Heart right ventricle (tissue), 16 donors: Measurements from ENCODE around the gene PARP2. TPM values are rescaled to one million over a fixed set of nuclear protein-coding genes. Genes with fewer than 3 reads are reported as not detected.

Experiments
- ATAC-seq, 8 donors: fragments of 200-7000 bp; cut with Tn5 transposase; one replicate each; pipeline ENCODE4 v1.9.1; 2020; ENCODE audit warnings: mild to moderate bottlenecking in 8 of 8, moderate library complexity in 8 of 8, moderate number of reproducible peaks in 1 of 8
- DNase-seq, 2 donors: peaks; one replicate each; pipeline ENCODE4 v3.0.0-alpha.2; 2020
- H3K27ac ChIP-seq, 10 donors: fragments of 200-600 bp; sonication (generic) in 2 of 10; one replicate each; pipeline versions ENCODE4 v1.5.0 to v1.8.0; 2020 to 2022; ENCODE audit warnings: mild to moderate bottlenecking in 3 of 10
- H3K27me3 ChIP-seq, 7 donors: fragments of 200-600 bp; one replicate each; pipeline ENCODE4 v1.8.0; 2021 to 2022; ENCODE audit warnings: mild to moderate bottlenecking in 2 of 7
- H3K36me3 ChIP-seq, 9 donors: fragments of 200-600 bp; sonication (generic) in 1 of 9; one replicate each; pipeline versions ENCODE4 v1.5.0 to v1.8.0; 2020 to 2022; ENCODE audit warnings: mild to moderate bottlenecking in 2 of 9
- H3K4me1 ChIP-seq, 9 donors: fragments of 200-600 bp; sonication (generic) in 1 of 9; one replicate each; pipeline versions ENCODE4 v1.5.0 to v1.8.0; 2020 to 2022; ENCODE audit warnings: mild to moderate bottlenecking in 4 of 9
- H3K4me3 ChIP-seq, 10 donors: fragments of 200-600 bp; sonication (generic) in 2 of 10; one replicate each; pipeline versions ENCODE4 v1.5.0 to v1.8.0; 2020 to 2022; ENCODE audit warnings: mild to moderate bottlenecking in 7 of 10, moderate library complexity in 2 of 10
- H3K9me3 ChIP-seq, 11 donors: fragments of 200-600 bp in 10 of 11; sonication (generic) in 2 of 11; one replicate each; pipeline versions ENCODE4 v1.5.0 to v1.8.0; 2013 to 2022; ENCODE audit warnings: mild to moderate bottlenecking in 2 of 11, control low read depth in 1 of 11, moderate library complexity in 1 of 11
- CTCF ChIP-seq, 9 donors: fragments of 200-600 bp; sonication (generic) in 2 of 9; IDR thresholded peaks; one replicate each; pipeline versions ENCODE4 v1.5.0 to v1.8.0; 2021 to 2022; ENCODE audit warnings: antibody characterized with exemption in 9 of 9, mild to moderate bottlenecking in 5 of 9, moderate library complexity in 1 of 9
- WGBS, 2 donors: extraction: QIAGEN DNeasy Blood & Tissue Kit; methylation state at CpG; one replicate each; pipeline ENCODE4 v1.1.7; 2013; ENCODE audit warnings: inconsistent platforms in 1 of 2; 5-methylcytosine and 5-hydroxymethylcytosine counted together
- intact Hi-C, 10 donors: fragments of 100-400 bp; cut with DNase I; formaldehyde crosslinking; loops; one replicate each; pipeline versions ENCODE4 v1.11.1 to v1.14.2; 2022
- polyA plus RNA-seq, 2 donors: library from polyadenylated mRNA; stranded (reverse); fragments of 200-250 nt; gene quantifications; one replicate each; pipeline ENCODE4 v1.2.3, GENCODE V29; 2013
- total RNA-seq, 10 donors: library from RNA; stranded (reverse); fragmentation: NEBNext Ultra II Directional in 3 of 10; extraction: Animal tissue kit (Norgen Biotek cat#: 25700) in 3 of 10; gene quantifications; one replicate each; pipeline versions ENCODE4 v1.2.1 to v1.2.4, GENCODE V29; 2021 to 2023
- donor health status: Arrhythmogenic right ventricular cardiomyopathy.
- donor health status: ischemic (EF 13 %, LVEDD 7.1; RV severe dilation, severe dysfunction).
- donor health status: healthy with polysubstance abuse.
- donor health status: DM: no; HTN: yes; CAD: no.
- donor health status: DM: no; HTN: no; CAD: no.
- donor health status: ischemic (EF 25% LVEDD 6.9; RV normal size, moderate dysfunction).
- donor health status: ischemic (EF 25% LVEDD 5.7; RV mildly dilated, moderate dysfunction).
- donor health status: healthy.
- donor health status: DM: yes; HTN: yes; CAD: no.
- donor health status: Ischemic cardiomyopathy.
- donor health status: ischemic (EF 35%, LVEDD 5.7; RV mildly dilated, moderate dysfunction).
- donor health status: nonischemic (EF 11% LVEDD 7.7; RV severe dilation, severe dysfunction).
- donor health status: DM: yes; HTN: yes; CAD: no.
- donor health status: PGD.
- donor health status: ischemic (EF 29% LVEDD 5.4; RV normal size, mild dysfunction).
- donor health status: nonischemic (EF 23%, LVEDD 6.1; RV moderate dilation, normal function).

The PARP2 gene
- total and polyA plus RNA-seq, 12 donors, result 13.5 to 19.5 (median 16.0) TPM

- 0% methylated on average over 27 of the region's 27 CpGs for WGBS, 2 donors
- intact Hi-C loops, result no loop called here
Observed at GRCh38 chr14:20305265-20306078, 38.0 kb upstream of the PARP2 start, which contains the start of gene TTC5. TTC5 (minus strand) TSS chr14:20305951; CDS start chr14:20305937, 14 bp downstream.

DNA sequence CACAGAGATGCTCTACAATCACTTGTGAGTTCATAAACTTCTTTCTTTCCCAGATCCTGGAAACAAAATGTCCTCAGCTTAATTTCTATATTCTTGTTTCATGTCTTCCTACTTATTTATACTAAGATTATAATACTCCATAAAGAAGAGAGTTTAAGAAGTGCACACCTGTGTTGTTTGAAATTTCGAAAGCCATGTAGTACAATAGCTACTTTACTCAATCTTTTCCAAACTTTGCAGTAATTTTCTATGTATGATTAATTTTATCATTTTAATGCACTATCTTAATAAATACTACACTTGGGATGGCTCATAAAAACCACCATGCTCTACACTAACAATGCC lies 37.4 kb upstream of the PARP2 start:
- H3K36me3 ChIP-seq, result peaks cover 0 to 14% (median 5%) of the 10 kb centered on the region in 9 donors
- H3K4me3 ChIP-seq, result peak overlapping the region in 7 of 10 donors; percentile 72 to 96 (median 77)
- no peak overlapping the region for H3K27ac ChIP-seq
- intact Hi-C loops, result no loop called here
- DNase-seq (no peak), ATAC-seq (no peak)
- TF ChIP-seq CTCF (IDR thresholded peaks at IDR 0.05), result peak in 1 of 9 donors; percentile 12
- H3K9me3 ChIP-seq, result no peaks in the 10 kb centered on the region
- H3K27me3 ChIP-seq, result no peaks in the 10 kb centered on the region
- 95 to 97% methylated on average over 1 of the region's 1 CpG for WGBS, 2 donors
- H3K4me1 ChIP-seq, result peaks cover 0 to 20% (median 14%) of the 10 kb centered on the region in 9 donors

More at GRCh38 chr14:20305265-20306078, 38.0 kb upstream of the PARP2 start, which contains the start of gene TTC5:
- peaks cover 0 to 20% (median 14%) of the 10 kb centered on the region in 9 donors for H3K4me1 ChIP-seq
- H3K27me3 ChIP-seq, result no peaks in the 10 kb centered on the region
- TF ChIP-seq CTCF (IDR thresholded peaks at IDR 0.05), result peak; percentile 69 to 98 (median 88)
- peak within 1 kb of the TSS; percentile 65 to 96 (median 76) for H3K4me3 ChIP-seq
- H3K36me3 ChIP-seq, result peaks cover 0 to 20% (median 9%) of the 10 kb centered on the region in 9 donors
- H3K9me3 ChIP-seq, result no peaks in the 10 kb centered on the region
- DNase-seq (peak; percentile 84 to 88), ATAC-seq (peak; percentile 92 to 99 (median 98))
- H3K27ac ChIP-seq, result peak within 1 kb of the TSS in 7 of 10 donors; percentile 18 to 66 (median 44)

- Histone ChIP-seq H3K4me1 (no peaks in the 10 kb centered on the region), H3K9me3 (no peaks in the 10 kb centered on the region), H3K27me3 (no peaks in the 10 kb centered on the region), H3K27ac (no peak overlapping the region), H3K36me3 (peaks cover 0 to 82% (median 47%) of the 10 kb centered on the region in 9 donors), H3K4me3 (no peak overlapping the region)
- no peak for TF ChIP-seq CTCF (IDR thresholded peaks at IDR 0.05)
- 92 to 93% methylated on average over 2 of the region's 2 CpGs for WGBS, 2 donors
- DNase-seq (no peak), ATAC-seq (no peak)
- intact Hi-C loops, result no loop called here
Observed at GRCh38 chr14:20314026-20314425, 29.4 kb upstream of the PARP2 start.

- Histone ChIP-seq H3K4me3 (no peak overlapping the region), H3K4me1 (no peaks in the 10 kb centered on the region), H3K9me3 (no peaks in the 10 kb centered on the region), H3K27me3 (no peaks in the 10 kb centered on the region), H3K36me3 (peaks cover 0 to 100% (median 48%) of the 10 kb centered on the region in 9 donors), H3K27ac (no peak overlapping the region)
- DNase-seq (no peak), ATAC-seq (no peak)
- 92 to 97% methylated on average over 16 of the region's 16 CpGs for whole genome bisulfite sequencing, 2 donors
- TF ChIP-seq CTCF (IDR thresholded peaks at IDR 0.05), result no peak
- intact Hi-C loops, result no loop called here
Observed at GRCh38 chr14:20317720-20318119, 25.7 kb upstream of the PARP2 start.
